ENCODE data around the gene TAMALIN.

The TAMALIN gene

DNA sequence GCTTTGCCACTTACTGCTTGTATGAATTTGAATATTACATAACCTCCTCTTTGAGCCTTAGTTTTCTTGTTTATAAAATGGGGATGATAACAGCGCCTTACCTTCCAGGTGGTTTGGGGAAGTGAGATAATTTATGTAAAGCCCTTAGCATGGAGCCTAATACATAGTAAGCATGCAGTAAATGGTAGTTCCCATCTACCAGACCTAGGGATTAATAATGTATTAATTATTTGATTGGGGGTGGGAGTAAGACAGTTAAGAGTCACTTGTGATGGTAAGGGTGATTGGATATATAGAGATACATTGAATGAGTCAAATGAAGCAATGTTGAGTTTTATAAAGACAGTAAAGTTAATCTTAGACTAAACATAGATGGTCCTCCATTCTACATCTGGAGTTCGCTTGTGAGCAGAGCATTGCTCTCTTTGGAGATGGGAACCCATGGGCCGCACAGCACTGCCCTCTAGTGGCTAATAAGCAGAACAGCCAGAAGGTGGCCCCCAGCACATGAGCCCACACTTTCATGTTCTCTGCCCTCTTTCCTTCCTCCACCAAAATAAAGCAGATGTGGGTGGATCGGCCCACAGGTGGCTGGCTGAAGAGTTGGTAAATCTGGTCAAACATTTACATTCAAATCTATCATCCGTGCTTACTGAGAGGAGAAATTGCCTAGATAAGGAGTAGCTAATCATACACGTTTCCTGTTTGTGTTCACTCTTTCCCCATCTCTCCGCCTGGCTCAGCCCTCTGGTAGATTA is 26.5 kb upstream of the TAMALIN start:
- no peak overlapping the region for H3K4me3 ChIP-seq (ENCODE audit: low read depth, low read length)
- TF ChIP-seq, protein P1, sequence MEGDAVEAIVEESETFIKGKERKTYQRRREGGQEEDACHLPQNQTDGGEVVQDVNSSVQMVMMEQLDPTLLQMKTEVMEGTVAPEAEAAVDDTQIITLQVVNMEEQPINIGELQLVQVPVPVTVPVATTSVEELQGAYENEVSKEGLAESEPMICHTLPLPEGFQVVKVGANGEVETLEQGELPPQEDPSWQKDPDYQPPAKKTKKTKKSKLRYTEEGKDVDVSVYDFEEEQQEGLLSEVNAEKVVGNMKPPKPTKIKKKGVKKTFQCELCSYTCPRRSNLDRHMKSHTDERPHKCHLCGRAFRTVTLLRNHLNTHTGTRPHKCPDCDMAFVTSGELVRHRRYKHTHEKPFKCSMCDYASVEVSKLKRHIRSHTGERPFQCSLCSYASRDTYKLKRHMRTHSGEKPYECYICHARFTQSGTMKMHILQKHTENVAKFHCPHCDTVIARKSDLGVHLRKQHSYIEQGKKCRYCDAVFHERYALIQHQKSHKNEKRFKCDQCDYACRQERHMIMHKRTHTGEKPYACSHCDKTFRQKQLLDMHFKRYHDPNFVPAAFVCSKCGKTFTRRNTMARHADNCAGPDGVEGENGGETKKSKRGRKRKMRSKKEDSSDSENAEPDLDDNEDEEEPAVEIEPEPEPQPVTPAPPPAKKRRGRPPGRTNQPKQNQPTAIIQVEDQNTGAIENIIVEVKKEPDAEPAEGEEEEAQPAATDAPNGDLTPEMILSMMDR (conservative IDR thresholded peaks at IDR 0.05; ENCODE audit: low read depth, low read length): peak; percentile 99
- peak; percentile 82 for DNase-seq (ENCODE audit: low read depth)

DNA sequence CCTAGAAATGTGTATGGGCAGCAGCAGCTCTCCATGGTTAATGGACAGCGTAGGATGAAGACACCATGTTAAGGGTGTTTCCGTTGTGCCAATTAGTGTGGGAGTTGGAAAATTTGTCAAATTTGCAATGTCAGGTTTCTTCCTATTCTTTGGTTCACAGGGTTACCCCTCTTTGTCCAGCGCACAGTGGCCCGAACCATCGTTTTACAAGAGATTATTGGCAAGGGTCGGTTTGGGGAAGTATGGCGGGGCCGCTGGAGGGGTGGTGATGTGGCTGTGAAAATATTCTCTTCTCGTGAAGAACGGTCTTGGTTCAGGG is 26.0 kb upstream of the TAMALIN start:
- DNase-seq (ENCODE audit: low read depth): no peak
- no peak overlapping the region for H3K4me3 ChIP-seq (ENCODE audit: low read depth, low read length)

DNA sequence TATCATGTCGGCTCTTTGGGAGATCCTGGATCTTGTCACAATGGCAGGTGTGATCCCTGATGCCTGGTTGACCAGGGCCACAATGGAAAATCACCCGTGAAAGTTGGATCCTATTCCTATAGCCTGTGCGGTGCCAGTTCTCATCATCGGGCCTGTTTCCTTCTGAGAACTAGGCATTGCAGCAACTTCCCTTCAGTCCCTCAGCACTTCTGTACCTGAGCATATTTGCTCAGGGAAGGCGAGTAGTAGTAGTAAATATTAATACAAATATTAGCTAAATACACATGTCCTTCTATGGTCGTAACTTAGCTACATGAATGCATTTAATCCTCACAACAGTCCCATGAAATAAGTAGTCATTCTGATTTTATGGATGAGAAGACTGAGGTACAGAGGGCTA is 22.1 kb upstream of the TAMALIN start:
- H3K4me3 ChIP-seq (ENCODE audit: low read depth, low read length): no peak overlapping the region
- TF ChIP-seq, protein P1 (conservative IDR thresholded peaks at IDR 0.05; ENCODE audit: low read depth, low read length): no peak
- DNase-seq (ENCODE audit: low read depth): no peak

More for the DNA sequence above, 26.0 kb upstream of the TAMALIN start:
- TF ChIP-seq, protein P1 (conservative IDR thresholded peaks at IDR 0.05; ENCODE audit: low read depth, low read length): no peak

DNA sequence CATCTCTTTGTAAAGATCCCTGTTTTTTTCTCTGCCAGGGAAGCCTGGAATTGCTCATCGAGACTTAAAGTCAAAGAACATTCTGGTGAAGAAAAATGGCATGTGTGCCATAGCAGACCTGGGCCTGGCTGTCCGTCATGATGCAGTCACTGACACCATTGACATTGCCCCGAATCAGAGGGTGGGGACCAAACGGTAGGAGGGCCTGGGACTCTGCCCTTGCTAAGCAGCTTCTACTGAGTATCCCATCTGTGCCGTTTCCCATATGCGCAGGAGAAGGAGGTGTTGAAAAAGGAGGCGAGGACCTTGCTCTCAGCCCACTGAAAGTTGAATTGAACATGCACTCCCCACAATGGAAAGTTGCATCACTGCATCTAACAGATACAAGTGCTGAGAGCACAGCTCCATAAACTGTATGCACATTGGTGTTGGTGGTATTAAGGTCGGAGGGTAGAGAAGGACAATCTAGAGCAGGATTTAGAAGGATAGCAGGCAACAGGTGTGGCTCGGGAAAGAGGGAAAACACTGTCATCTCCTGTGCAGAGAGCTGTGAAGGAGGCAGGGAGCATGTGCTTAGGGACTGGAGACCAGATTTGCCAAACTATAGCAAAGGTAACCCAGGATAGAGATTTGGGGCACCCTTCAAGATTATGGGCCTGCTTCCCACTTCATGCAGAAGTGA is 21.5 kb upstream of the TAMALIN start:
- TF ChIP-seq, protein P1 (conservative IDR thresholded peaks at IDR 0.05; ENCODE audit: low read depth, low read length): no peak
- H3K4me3 ChIP-seq (ENCODE audit: low read depth, low read length): no peak overlapping the region
- DNase-seq (ENCODE audit: low read depth): no peak

DNA sequence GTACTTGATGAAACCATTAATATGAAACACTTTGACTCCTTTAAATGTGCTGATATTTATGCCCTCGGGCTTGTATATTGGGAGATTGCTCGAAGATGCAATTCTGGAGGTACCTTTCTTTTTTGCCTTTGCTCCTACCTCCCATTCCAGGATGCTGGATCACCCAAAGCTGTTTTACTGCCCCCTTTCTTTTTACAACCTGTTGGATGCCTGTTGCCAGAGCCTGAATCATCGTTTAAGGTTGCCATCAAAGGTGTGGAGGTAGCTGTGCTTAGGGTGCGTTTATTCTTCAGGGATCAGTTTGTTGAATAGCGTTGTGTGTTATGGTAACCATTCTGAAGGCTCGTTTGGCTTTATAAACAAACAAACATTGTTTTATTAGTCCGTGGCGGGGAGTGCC is 19.9 kb upstream of the TAMALIN start:
- H3K4me3 ChIP-seq (ENCODE audit: low read depth, low read length): no peak overlapping the region
- TF ChIP-seq, protein P1 (conservative IDR thresholded peaks at IDR 0.05; ENCODE audit: low read depth, low read length): no peak
- no peak for DNase-seq (ENCODE audit: low read depth)

DNA sequence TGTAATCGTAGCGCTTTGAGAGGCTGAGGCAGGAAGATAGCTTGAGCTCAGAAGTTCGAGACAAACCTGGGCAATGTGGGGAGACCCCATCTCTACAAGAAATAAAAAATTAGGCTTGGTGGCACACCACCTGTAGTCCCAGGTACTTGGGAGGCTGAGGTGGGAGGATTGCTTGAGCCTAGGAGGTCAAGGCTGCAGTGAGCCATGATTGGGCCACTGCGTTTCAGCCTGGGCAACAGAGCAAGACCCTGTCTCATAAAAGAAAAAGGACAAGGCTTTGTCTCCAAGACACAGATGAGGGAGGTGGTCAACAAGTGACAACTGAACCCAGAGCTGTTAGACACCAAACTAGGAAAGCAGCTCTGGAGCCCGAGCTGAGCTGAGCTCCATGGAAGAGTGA is 14.5 kb upstream of the TAMALIN start:
- TF ChIP-seq, protein P1 (conservative IDR thresholded peaks at IDR 0.05; ENCODE audit: low read depth, low read length): no peak
- no peak for DNase-seq (ENCODE audit: low read depth)
- H3K4me3 ChIP-seq (ENCODE audit: low read depth, low read length): no peak overlapping the region

DNA sequence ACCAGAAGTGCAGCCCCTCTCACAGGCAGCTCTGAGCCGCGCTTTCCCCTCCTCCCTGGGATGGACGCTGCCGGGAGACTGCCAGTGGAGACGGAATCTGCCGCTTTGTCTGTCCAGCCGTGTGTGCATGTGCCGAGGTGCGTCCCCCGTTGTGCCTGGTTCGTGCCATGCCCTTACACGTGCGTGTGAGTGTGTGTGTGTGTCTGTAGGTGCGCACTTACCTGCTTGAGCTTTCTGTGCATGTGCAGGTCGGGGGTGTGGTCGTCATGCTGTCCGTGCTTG is 12.3 kb upstream of the TAMALIN start:
- no peak for DNase-seq (ENCODE audit: low read depth)
- TF ChIP-seq, protein P1 (conservative IDR thresholded peaks at IDR 0.05; ENCODE audit: low read depth, low read length): no peak
- H3K4me3 ChIP-seq (ENCODE audit: low read depth, low read length): no peak overlapping the region
